ENCODE data around the gene HFE. TPM values are rescaled to one million over a fixed set of nuclear protein-coding genes. Genes with fewer than 3 reads are reported as not detected.
A peak's percentile ranks its signal among the peaks of the same experiment; 100 is the strongest.

Gene HFE
- total and polyA plus RNA-seq, 2 of the 13 experiments (the other 11 are each of a cell fraction or from before 2014, with no cell fraction given) = 3.7 to 6.3 TPM

GRCh38 chr6:26054781-26055718 lies 32.2 kb upstream of the HFE start (continued):
- TF ChIP-seq ZBTB44 (CRISPR knock-in tag; IDR thresholded peaks at IDR 0.05) (peak; percentile 76; the same call in 1 of the 2 replicates), GLMP (CRISPR knock-in tag; IDR thresholded peaks at IDR 0.05; ENCODE audit: borderline replicate concordance) (no peak), GATAD1 (CRISPR knock-in tag; IDR thresholded peaks at IDR 0.05) (peak; percentile 54), ZNF512B (CRISPR knock-in tag; IDR thresholded peaks at IDR 0.05; ENCODE audit: borderline replicate concordance) (no peak), ZSCAN25 (CRISPR knock-in tag; IDR thresholded peaks at IDR 0.05) (no peak), ZBTB4 (CRISPR knock-in tag; IDR thresholded peaks at IDR 0.05; ENCODE audit: borderline replicate concordance) (no peak; the same call in 1 of the 2 replicates), SALL1 (CRISPR knock-in tag; IDR thresholded peaks at IDR 0.05) (peak; percentile 83), AFF4 (CRISPR knock-in tag; IDR thresholded peaks at IDR 0.05) (0 out of 2 replicates have a peak, but pooled peaks have one; percentile 1), RXRB (CRISPR knock-in tag; IDR thresholded peaks at IDR 0.05; ENCODE audit: borderline replicate concordance) (peak; percentile 97), CBX1 (IDR thresholded peaks at IDR 0.05; ENCODE audit: low read depth) (no peak), TFDP1 (CRISPR knock-in tag; IDR thresholded peaks at IDR 0.05; ENCODE audit: borderline replicate concordance) (peak; percentile 93), NRL (CRISPR knock-in tag; IDR thresholded peaks at IDR 0.05; ENCODE audit: borderline replicate concordance) (0 out of 2 replicates have a peak, but pooled peaks have one; percentile 21)
